ENCODE results near the gene TOMT. TPM values are rescaled to one million over a fixed set of nuclear protein-coding genes. Genes with fewer than 3 reads are reported as not detected.
A peak's percentile ranks its signal among the peaks of the same experiment; 100 is the strongest.

TOMT gene
- total and polyA plus RNA-seq, 2 of the 13 experiments (the other 11 are each of a cell fraction or from before 2014, with no cell fraction given): not detected

GRCh38 chr11:72080326-72081183 is 25.2 kb upstream of the TOMT start, which contains the start of the genes LRRC51 and NUMA1 (continued):
- TF ChIP-seq ZNF646 (CRISPR knock-in tag; IDR thresholded peaks at IDR 0.05) (no peak), PRDM10 (CRISPR knock-in tag; IDR thresholded peaks at IDR 0.05; ENCODE audit: low read depth) (peak; percentile 54; the same call in 1 of the 2 replicates), ZSCAN20 (CRISPR knock-in tag; IDR thresholded peaks at IDR 0.05; ENCODE audit: borderline replicate concordance) (0 out of 2 replicates have a peak, but pooled peaks have one; percentile 17), SMAD9 (CRISPR knock-in tag; IDR thresholded peaks at IDR 0.05) (no peak), ZNF687 (CRISPR knock-in tag; IDR thresholded peaks at IDR 0.05) (peak; percentile 71), NR0B2 (CRISPR knock-in tag; IDR thresholded peaks at IDR 0.05) (0 out of 2 replicates have a peak, but pooled peaks have one; percentile 33), ELF4 (CRISPR knock-in tag; IDR thresholded peaks at IDR 0.05; ENCODE audit: borderline replicate concordance) (peak; percentile 89), RELA (CRISPR knock-in tag; IDR thresholded peaks at IDR 0.05) (no peak; the same call in 1 of the 2 replicates), XRCC5 (optimal IDR thresholded peaks at IDR 0.05; ENCODE audit: low read length) (peak; percentile 72), ZNF607 (CRISPR knock-in tag; IDR thresholded peaks at IDR 0.05; ENCODE audit: borderline replicate concordance) (0 out of 2 replicates have a peak, but pooled peaks have one; percentile 17)

Data from HepG2 (cell line).